Stimulated activated effector memory CD8-positive, alpha-beta T cell treated with anti-CD3 and anti-CD28 coated beads, Interleukin-12 subunit alpha, Interleukin-12 subunit beta, amount 100 ng/mL, for 72 hours (primary cell): ENCODE results near the gene GLRA3.

ENCODE experiments used
- ATAC-seq: fragments of 150-1000 bp; cut with Tn5 transposase; 2 replicates; pipeline ENCODE4 v1.10.0; 2021
- DNase-seq, 2 donors: peaks; one replicate each; pipeline ENCODE4 v3.0.0; 2021 to 2022; ENCODE audit warnings: low spot score in 2 of 2
- H3K27ac Mint-ChIP-seq: one replicate; pipeline ENCODE4 v1.8.0; 2022; ENCODE audit warnings: mild to moderate bottlenecking, mixed read lengths
- H3K36me3 Mint-ChIP-seq: one replicate; pipeline ENCODE4 v1.8.0; 2022; ENCODE audit warnings: mild to moderate bottlenecking, mixed read lengths
- H3K4me1 Mint-ChIP-seq: one replicate; pipeline ENCODE4 v1.8.0; 2022; ENCODE audit warnings: mixed read lengths
- H3K4me3 Mint-ChIP-seq: one replicate; pipeline ENCODE4 v1.8.0; 2022; ENCODE audit warnings: mild to moderate bottlenecking, mixed read lengths
- H3K9me3 Mint-ChIP-seq: one replicate; pipeline ENCODE4 v1.8.0; 2022; ENCODE audit warnings: mixed read lengths

The GLRA3 gene

DNA sequence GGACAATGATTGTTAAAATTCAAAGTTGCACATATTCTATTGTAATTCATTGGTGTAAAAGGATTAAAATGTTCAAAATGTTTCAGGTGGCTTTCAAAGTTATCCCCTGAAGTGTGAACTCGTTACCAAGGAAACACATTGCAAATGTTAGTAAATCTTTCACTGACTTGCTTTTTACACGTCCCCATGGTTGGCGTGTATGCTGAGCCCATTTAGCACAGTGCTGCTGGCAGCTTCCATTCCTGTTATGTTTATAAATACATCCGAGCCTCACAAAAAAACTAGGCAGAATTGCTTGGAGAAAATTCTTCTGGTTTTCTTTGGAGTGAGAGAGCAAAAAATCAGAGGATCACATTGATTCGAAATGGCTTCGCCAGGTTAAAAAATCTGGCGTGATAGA is 200.9 kb downstream of the GLRA3 start:
- Mint-ChIP-seq H3K4me3 (no peak overlapping the region), H3K9me3 (no peaks in the 10 kb centered on the region), H3K4me1 (no peaks in the 10 kb centered on the region), H3K27ac (no peak overlapping the region), H3K36me3 (no peaks in the 10 kb centered on the region)
- no peak for ATAC-seq
- no peak for DNase-seq

DNA sequence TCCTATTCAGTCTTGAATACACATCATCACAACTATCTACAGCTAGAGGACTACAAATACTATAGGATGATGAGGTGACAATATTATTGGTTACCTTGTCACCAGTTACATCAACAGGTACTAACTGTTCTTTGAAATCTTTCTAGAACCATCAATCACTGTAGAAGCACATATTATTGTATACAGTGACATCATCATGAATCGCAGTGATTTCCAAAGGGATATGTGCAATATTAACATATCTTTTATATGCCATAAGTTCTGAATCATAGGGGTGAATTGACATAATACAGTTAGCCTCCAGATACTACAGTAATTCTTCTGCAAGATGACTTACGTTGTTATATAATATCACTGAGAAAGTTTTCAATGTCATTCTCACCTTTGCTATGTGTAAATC is 201.6 kb downstream of the GLRA3 start:
- no peak for DNase-seq
- no peaks in the 10 kb centered on the region for H3K9me3 Mint-ChIP-seq
- H3K27ac Mint-ChIP-seq, result no peak overlapping the region
- no peak overlapping the region for H3K4me3 Mint-ChIP-seq
- ATAC-seq, result no peak
- no peaks in the 10 kb centered on the region for H3K36me3 Mint-ChIP-seq
- H3K4me1 Mint-ChIP-seq, result no peaks in the 10 kb centered on the region

DNA sequence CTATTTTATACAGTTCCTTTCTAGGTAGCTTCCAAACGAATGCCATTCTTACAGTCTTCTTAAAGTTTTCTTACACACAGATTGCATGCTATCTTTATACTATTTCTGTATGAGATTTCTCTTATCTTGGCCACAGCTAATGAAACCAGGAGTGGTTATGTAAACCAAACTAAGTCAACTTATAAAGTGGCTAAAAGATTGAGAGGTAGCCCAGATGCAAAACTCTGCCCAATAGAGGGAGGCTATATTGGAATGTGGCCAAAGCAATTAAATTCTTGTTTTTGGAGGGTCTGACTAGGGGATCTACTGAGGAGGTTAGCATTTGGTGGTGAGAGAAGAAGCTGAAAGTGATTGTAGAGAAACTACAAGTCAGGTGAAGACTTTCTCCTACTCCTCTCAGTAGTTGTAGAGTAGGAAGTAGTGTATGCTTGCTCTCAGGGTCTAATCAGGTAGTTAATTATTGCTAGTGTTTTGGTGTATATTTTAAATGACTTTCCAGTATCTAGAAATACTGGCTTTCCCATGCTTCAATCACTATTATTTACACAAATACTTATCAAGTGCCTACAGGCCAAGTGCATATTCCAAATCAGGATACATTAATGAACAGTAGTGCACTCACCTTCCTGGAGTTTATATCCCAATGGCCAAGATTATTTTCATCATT is 202.6 kb downstream of the GLRA3 start:
- Mint-ChIP-seq H3K27ac (no peak overlapping the region), H3K4me3 (no peak overlapping the region), H3K36me3 (no peaks in the 10 kb centered on the region), H3K4me1 (no peaks in the 10 kb centered on the region), H3K9me3 (no peaks in the 10 kb centered on the region)
- DNase-seq (no peak), ATAC-seq (no peak)

DNA sequence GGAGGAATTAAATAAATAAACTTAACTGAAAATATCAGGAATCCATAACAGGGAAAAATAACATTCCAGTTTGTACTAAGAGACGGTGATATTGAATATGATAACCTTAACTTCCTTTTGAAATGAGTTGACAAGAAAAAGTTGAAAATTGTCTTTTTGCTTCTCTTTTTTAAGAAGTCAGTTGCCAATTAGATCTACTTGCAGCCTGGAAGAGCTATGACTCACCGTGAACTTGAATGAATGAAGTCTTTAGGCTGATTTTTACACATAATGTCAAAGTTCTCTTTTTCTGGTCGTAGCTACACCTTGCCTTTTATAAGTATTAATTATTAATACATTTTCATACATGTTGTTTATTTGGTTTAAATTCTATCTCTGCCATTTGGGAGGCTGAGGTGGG is 212.4 kb downstream of the GLRA3 start:
- DNase-seq (no peak), ATAC-seq (no peak)
- no peaks in the 10 kb centered on the region for H3K36me3 Mint-ChIP-seq
- peaks cover 8% of the 10 kb centered on the region for H3K4me1 Mint-ChIP-seq
- H3K27ac Mint-ChIP-seq, result no peak overlapping the region
- no peak overlapping the region for H3K4me3 Mint-ChIP-seq
- peaks cover 7% of the 10 kb centered on the region for H3K9me3 Mint-ChIP-seq

DNA sequence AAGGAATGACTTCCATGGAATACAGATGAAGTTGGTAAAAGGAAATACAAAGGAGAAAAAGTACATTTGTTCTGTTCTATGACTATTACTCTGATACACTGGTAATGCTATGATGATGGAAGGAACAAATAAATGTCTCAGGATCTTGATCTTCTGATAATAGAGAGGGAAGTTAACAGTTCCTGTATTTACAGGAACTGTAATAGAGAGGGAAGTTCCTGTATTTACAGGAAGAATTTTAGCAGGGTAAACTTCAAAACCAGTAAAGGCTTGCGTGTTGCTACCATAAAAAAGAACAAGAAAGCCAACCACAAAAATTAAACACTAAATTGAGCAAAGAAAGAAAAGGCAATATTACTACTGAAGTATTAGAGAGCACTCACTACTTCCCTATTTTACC is 215.1 kb downstream of the GLRA3 start:
- DNase-seq (no peak), ATAC-seq (no peak)
- Mint-ChIP-seq H3K4me1 (no peaks in the 10 kb centered on the region), H3K9me3 (peaks cover 7% of the 10 kb centered on the region), H3K27ac (no peak overlapping the region), H3K36me3 (no peaks in the 10 kb centered on the region), H3K4me3 (no peak overlapping the region)

DNA sequence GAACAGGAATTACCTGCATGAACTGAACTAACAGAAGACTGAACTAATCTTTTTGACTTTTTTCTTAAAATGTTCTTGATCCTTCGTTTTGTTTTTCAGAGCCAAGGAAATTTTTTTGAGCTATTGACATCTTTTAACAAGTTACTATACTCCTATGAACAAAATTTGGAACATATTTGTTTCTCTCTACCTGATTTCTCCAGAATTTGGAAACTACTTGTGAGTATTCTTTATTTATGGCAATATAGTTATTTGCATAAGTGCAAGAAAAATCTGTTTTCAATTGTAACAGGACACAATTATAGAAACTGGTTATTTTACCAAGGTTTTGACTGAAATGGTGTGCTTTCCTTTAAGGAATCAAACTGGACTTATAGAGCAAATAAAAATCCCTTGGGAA is 217.3 kb downstream of the GLRA3 start:
- no peak for ATAC-seq
- H3K4me3 Mint-ChIP-seq, result no peak overlapping the region
- H3K27ac Mint-ChIP-seq, result no peak overlapping the region

DNA sequence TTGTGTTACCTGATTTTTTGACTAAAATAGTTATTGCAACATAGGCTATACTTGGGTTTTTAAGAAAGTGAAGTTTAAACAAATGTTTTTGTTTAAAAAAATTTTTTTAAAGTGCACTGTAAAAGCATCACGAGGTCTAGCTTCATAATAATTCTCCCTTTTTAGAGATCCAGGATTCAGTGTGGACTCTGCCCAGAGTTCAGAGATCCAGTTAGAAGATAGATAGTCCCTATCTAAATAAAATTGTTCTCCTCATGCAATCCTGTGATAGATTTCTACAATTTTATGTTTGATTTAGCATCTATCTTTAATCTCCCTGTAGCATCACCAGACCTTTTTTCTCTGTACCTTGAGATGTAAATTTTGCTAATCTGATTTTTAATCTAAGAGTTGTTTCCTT is 221.3 kb downstream of the GLRA3 start:
- H3K9me3 Mint-ChIP-seq, result peaks cover 5% of the 10 kb centered on the region
- no peaks in the 10 kb centered on the region for H3K36me3 Mint-ChIP-seq
- no peak for DNase-seq
- no peak overlapping the region for H3K4me3 Mint-ChIP-seq
- no peaks in the 10 kb centered on the region for H3K4me1 Mint-ChIP-seq
- no peak for ATAC-seq
- H3K27ac Mint-ChIP-seq, result no peak overlapping the region

More for the DNA sequence above, 217.3 kb downstream of the GLRA3 start:
- H3K9me3 Mint-ChIP-seq, result peaks cover 7% of the 10 kb centered on the region
- H3K36me3 Mint-ChIP-seq, result no peaks in the 10 kb centered on the region
- DNase-seq, result no peak
- H3K4me1 Mint-ChIP-seq, result no peaks in the 10 kb centered on the region

DNA sequence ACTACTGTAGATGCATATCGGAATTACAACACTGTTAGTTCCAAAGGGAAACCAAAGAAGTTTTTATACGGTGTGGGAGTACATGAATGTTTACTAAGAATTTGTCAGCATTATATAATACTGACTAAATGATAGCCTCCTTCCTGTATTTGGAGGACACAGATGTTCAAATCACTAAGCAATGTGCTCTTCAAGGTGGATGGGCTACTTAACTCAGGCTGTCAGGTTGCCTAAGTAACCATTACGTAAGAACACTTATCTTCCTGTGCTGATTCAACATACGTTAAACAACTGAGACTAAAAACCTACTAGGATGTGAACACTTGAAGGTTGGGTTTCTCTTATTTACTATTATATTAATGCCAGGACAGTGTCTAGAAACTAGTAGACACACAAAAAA is 224.8 kb downstream of the GLRA3 start:
- DNase-seq (no peak), ATAC-seq (peak; percentile 37)
- Mint-ChIP-seq H3K27ac (no peak overlapping the region), H3K4me1 (no peaks in the 10 kb centered on the region), H3K4me3 (no peak overlapping the region), H3K36me3 (no peaks in the 10 kb centered on the region), H3K9me3 (no peaks in the 10 kb centered on the region)

DNA sequence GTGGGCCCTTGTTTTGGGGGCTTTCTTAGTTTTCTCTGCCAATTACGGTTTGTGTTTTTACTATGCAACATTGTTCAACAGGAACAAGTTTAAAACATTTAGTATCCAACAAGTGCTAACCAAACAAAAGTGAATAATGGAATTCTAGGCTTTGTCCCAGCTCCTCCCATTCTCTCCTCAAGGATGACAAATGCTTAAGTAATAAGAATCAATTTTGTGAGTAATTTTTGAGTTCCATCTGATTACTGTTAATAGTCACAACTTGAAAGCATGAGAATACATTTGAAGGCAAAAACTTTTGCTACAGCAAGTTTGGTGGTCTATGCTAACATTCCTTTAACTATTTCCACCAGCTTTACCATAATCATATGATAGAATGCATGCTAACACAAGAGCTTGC is 228.7 kb downstream of the GLRA3 start:
- Mint-ChIP-seq H3K4me3 (no peak overlapping the region), H3K9me3 (no peaks in the 10 kb centered on the region), H3K4me1 (no peaks in the 10 kb centered on the region), H3K36me3 (no peaks in the 10 kb centered on the region), H3K27ac (no peak overlapping the region)
- DNase-seq (no peak), ATAC-seq (no peak)

DNA sequence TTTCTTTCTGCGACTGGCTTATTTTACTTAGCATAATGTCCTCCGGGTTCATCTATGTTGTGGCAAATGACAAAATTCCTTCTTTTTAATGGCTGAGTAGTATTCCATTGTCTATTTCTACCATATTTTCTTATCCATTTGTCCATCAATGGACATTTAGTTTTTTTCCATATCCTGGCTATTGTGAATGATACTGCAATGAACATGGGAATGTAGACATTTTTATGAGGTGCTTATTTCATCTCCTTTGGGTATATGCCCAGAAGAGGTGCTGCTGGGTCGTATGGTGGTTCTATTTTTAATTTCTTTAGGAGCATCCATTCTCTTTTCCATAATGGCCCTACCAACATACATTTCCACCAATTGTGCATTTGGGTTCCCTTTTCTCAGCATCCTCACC is 230.2 kb downstream of the GLRA3 start:
- Mint-ChIP-seq H3K4me3 (no peak overlapping the region), H3K27ac (no peak overlapping the region), H3K36me3 (no peaks in the 10 kb centered on the region), H3K4me1 (no peaks in the 10 kb centered on the region), H3K9me3 (no peaks in the 10 kb centered on the region)
- no peak for ATAC-seq
- DNase-seq, result no peak

DNA sequence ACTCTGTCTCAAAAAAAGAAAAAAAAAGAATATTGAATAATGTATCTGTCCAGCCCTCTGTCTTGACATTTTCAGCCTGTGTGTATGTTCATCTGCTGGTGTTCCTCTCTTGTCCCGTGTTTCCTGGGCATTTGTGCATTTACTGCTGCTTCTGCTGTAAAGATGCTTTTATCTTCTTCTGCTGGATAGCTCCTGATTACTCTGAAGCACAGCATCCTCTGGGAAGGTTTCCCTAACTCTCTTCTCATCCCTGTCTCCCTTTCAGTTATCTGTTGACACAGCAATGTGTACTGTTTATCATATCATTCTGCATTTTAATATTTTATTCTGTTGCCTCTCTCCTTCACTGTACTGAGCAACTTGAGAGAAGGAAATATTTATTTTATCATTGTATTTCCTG is 232.5 kb downstream of the GLRA3 start:
- Mint-ChIP-seq H3K9me3 (peaks cover 4% of the 10 kb centered on the region), H3K4me3 (no peak overlapping the region), H3K27ac (no peak overlapping the region), H3K36me3 (no peaks in the 10 kb centered on the region), H3K4me1 (no peaks in the 10 kb centered on the region)
- ATAC-seq (no peak), DNase-seq (no peak)

DNA sequence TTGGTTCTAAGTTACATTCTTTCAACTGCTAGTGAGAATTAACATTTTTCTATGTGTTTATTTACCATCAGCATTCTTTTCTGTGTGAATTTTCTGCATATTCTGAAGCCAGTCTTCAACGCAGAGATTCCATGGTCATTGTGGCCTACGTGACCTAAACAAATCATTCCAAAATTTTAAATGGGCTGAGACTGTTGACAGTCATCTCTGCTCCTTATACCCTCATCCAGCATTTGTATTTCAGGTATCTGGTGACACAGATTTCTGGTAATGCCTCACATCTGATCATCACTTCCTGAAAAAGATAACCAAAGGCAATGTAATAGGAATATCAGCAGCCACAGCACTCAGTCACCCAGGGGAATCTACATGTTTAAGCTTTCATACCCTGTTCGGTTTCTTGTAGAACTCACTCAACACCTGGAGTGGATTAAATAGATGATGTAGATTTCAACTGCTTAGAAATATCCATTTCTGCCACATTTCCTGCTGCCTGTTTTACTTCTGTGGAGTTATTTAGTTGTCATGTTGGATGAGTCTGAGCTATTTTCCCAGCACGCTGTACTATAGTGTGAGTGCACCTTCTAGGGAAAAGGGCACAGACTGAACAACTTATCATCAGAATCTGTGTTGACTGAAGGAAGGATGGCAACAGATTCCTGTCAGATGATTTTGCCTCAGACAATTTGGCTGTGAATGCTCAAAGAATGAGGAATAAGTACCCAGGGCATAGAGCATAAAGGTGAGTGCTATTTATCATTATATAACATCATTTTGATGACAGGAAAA is 233.7 kb downstream of the GLRA3 start:
- DNase-seq (no peak), ATAC-seq (no peak)
- Mint-ChIP-seq H3K27ac (no peak overlapping the region), H3K4me1 (peaks cover 6% of the 10 kb centered on the region), H3K9me3 (peaks cover 4% of the 10 kb centered on the region), H3K36me3 (no peaks in the 10 kb centered on the region), H3K4me3 (no peak overlapping the region)

DNA sequence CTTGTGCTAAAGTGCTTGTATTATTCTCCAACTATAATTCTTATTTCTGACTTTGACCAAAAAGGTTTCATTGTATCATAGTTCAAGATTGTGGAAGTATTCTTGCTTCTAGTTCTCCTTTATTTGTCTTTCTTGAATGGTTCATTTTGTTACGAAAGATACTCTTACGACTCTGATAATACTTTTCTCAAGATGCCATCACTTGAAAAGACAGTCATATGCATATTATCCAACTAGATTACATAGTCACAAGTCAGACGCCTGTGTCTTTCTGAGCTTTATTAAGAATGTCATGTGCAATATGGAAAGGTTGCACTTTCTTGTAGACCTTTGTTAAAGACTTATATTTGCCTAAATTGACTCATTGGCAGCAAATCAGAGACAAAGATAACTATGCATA is 235.3 kb downstream of the GLRA3 start:
- H3K36me3 Mint-ChIP-seq, result no peaks in the 10 kb centered on the region
- no peak overlapping the region for H3K4me3 Mint-ChIP-seq
- H3K4me1 Mint-ChIP-seq, result peaks cover 6% of the 10 kb centered on the region
- no peak for DNase-seq
- peaks cover 4% of the 10 kb centered on the region for H3K9me3 Mint-ChIP-seq
- ATAC-seq, result no peak
- no peak overlapping the region for H3K27ac Mint-ChIP-seq

DNA sequence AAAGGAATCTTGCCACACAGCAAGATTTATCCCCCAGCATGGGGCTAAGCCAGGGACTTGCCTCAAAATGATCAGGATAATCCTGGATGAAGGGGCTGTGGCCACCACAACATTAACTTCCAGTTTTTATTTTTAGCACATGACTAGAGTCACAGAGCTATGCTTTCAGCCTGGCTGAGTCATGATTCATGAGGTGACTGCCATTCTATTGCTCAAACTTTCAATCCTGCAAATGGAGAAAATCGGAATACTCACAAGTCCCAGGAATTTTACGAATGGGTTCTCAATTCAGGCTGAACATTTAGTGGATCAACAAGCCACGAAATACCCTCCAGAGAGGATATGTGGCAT is 236.1 kb downstream of the GLRA3 start:
- Mint-ChIP-seq H3K36me3 (no peaks in the 10 kb centered on the region), H3K9me3 (peaks cover 4% of the 10 kb centered on the region), H3K27ac (no peak overlapping the region), H3K4me1 (peaks cover 6% of the 10 kb centered on the region), H3K4me3 (no peak overlapping the region)
- DNase-seq (no peak), ATAC-seq (no peak)

DNA sequence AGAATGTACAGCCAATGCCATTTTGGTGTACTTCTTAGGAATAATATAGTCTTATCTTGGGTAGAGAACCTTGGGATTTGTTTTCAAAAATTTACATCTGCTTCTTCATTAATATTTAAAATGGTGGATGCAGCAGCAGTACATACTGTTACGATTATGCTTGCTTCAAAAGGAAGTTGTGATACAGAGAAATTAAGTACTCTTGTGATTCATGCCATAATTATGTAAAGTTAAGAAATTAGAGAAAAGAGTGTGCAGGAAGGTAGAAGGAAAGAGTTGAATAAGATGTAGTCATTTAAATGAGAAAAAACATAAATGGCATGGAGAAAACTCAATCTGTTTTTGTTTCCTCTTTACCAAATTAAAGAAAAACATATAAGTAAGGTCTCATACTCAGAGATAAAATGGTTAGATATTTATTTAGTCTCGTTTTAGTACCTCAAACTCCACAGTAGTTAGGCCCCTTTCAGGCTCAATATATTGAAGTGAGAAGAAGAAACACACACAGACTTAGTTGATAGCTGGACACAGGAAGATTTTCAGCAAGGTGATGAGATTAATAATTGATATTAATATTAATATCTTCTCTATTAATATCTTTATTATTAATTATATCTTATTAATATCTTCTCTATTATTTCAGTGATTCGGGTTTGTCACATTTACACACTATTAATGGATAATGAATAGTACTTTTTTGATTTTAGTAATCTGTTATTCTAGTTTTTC is 236.6 kb downstream of the GLRA3 start:
- ATAC-seq (no peak), DNase-seq (no peak)
- Mint-ChIP-seq H3K4me3 (no peak overlapping the region), H3K36me3 (no peaks in the 10 kb centered on the region), H3K27ac (no peak overlapping the region), H3K9me3 (peaks cover 4% of the 10 kb centered on the region), H3K4me1 (peaks cover 6% of the 10 kb centered on the region)
